ENCODE results near the gene RTTN.

- TF ChIP-seq CBX2 (IDR thresholded peaks at IDR 0.05; ENCODE audit: borderline replicate concordance, low read depth) (no peak), PHF8 (IDR thresholded peaks at IDR 0.05; ENCODE audit: borderline replicate concordance, low read depth) (no peak), POLR2A (IDR thresholded peaks at IDR 0.05; ENCODE audit: low read length) (no peak)
These were observed 223.1 kb downstream of the RTTN start for GRCh38 chr18:69982417-69982816.

Data from A549 (cell line).